Ascending aorta (tissue), 2 donors: ENCODE measurements around the gene ZNF346. TPM values are rescaled to one million over a fixed set of nuclear protein-coding genes. Genes with fewer than 3 reads are reported as not detected.
A peak's percentile ranks its signal among the peaks of the same experiment; 100 is the strongest.

Source experiments
- DNase-seq, 2 donors: peaks; one replicate each; pipeline ENCODE4 v3.0.0-alpha.2; 2019; ENCODE audit warnings: low spot score in 2 of 2
- H3K27ac ChIP-seq, 2 donors: fragments of 200-600 bp; sonication (generic); one replicate each; pipeline ENCODE4 v1.5.1; 2016 to 2017; ENCODE audit warnings: mild to moderate bottlenecking in 1 of 2
- H3K27me3 ChIP-seq: fragments of 200-600 bp; sonication (generic); one replicate; pipeline ENCODE4 v1.5.1; 2017
- H3K36me3 ChIP-seq, 2 donors: fragments of 200-600 bp; sonication (generic); one replicate each; pipeline ENCODE4 v1.5.1; 2016
- H3K4me1 ChIP-seq, 2 donors: fragments of 200-600 bp; sonication (generic); one replicate each; pipeline ENCODE4 v1.5.1; 2016 to 2017; ENCODE audit warnings: mild to moderate bottlenecking in 1 of 2
- H3K4me3 ChIP-seq, 2 donors: fragments of 200-600 bp; sonication (generic); one replicate each; pipeline ENCODE4 v1.5.1; 2016 to 2017; ENCODE audit warnings: mild to moderate bottlenecking in 1 of 2
- H3K9me3 ChIP-seq, 2 donors: fragments of 200-600 bp; sonication (generic); one replicate each; pipeline ENCODE4 v1.5.1; 2016
- CTCF ChIP-seq, 3 experiments: fragments of 200-600 bp in 2 of 3; fragments of 450-650 bp in 1 of 3; sonication (generic) in 2 of 3; IDR thresholded peaks; one replicate each; pipeline ENCODE4 v1.5.1; 2016 to 2019; ENCODE audit warnings: antibody characterized with exemption in 3 of 3, mild to moderate bottlenecking in 1 of 3, moderate library complexity in 1 of 3
- intact Hi-C: fragments of 100-400 bp; cut with DNase I; formaldehyde crosslinking; loops from one replicate; pipeline ENCODE4 v1.15.1; 2023
- total RNA-seq: library from RNA; depleted of rRNA; stranded (reverse); fragments of >200 nt; gene quantifications from one replicate; pipeline ENCODE4 v1.1.0, GENCODE V29; 2016

Gene ZNF346
- total RNA-seq, 1 donor from 2014 or later, result 30.5 TPM

- intact Hi-C loops, result no loop called here
- no peak overlapping the region for H3K27ac ChIP-seq
- peaks cover 0 to 3% of the 10 kb centered on the region in 2 donors for H3K4me1 ChIP-seq
- H3K9me3 ChIP-seq, result peaks cover 0 to 4% of the 10 kb centered on the region in 2 donors
- H3K36me3 ChIP-seq, result peaks cover 0 to 13% of the 10 kb centered on the region in 2 donors
- H3K4me3 ChIP-seq, result no peak overlapping the region
- H3K27me3 ChIP-seq, result no peaks in the 10 kb centered on the region
- DNase-seq, result no peak
- TF ChIP-seq CTCF (IDR thresholded peaks at IDR 0.05), result no peak
Measured at GRCh38 chr5:177035976-177036375, 13.5 kb downstream of the ZNF346 start.

GRCh38 chr5:177036443-177036842 is 13.9 kb downstream of the ZNF346 start:
- intact Hi-C loops, result no loop called here
- H3K36me3 ChIP-seq, result peaks cover 0 to 13% of the 10 kb centered on the region in 2 donors
- no peak for DNase-seq
- no peaks in the 10 kb centered on the region for H3K27me3 ChIP-seq
- peaks cover 3% of the 10 kb centered on the region in 2 donors for H3K4me1 ChIP-seq
- H3K4me3 ChIP-seq, result no peak overlapping the region
- TF ChIP-seq CTCF (IDR thresholded peaks at IDR 0.05), result no peak
- H3K9me3 ChIP-seq, result no peaks in the 10 kb centered on the region
- no peak overlapping the region for H3K27ac ChIP-seq

GRCh38 chr5:177036921-177037320 is 14.4 kb downstream of the ZNF346 start:
- H3K36me3 ChIP-seq, result peaks cover 2 to 17% of the 10 kb centered on the region in 2 donors
- no peak for TF ChIP-seq CTCF (IDR thresholded peaks at IDR 0.05)
- intact Hi-C loops, result no loop called here

GRCh38 chr5:177040814-177041420 is 18.4 kb downstream of the ZNF346 start:
- H3K36me3 ChIP-seq, result peaks cover 25 to 35% of the 10 kb centered on the region in 2 donors
- intact Hi-C loops, result no loop called here
- H3K27me3 ChIP-seq, result no peaks in the 10 kb centered on the region
- H3K27ac ChIP-seq, result peak overlapping the region in 1 of 2 donors; percentile 71
- TF ChIP-seq CTCF (IDR thresholded peaks at IDR 0.05), result no peak
- DNase-seq, result no peak
- no peak overlapping the region for H3K4me3 ChIP-seq
- H3K9me3 ChIP-seq, result no peaks in the 10 kb centered on the region
- H3K4me1 ChIP-seq, result peaks cover 3% of the 10 kb centered on the region in 2 donors

More at GRCh38 chr5:177036921-177037320, 14.4 kb downstream of the ZNF346 start:
- no peak overlapping the region for H3K27ac ChIP-seq
- H3K9me3 ChIP-seq, result no peaks in the 10 kb centered on the region
- H3K27me3 ChIP-seq, result no peaks in the 10 kb centered on the region
- H3K4me1 ChIP-seq, result peaks cover 3% of the 10 kb centered on the region in 2 donors
- no peak overlapping the region for H3K4me3 ChIP-seq
- DNase-seq, result no peak

- no peaks in the 10 kb centered on the region for H3K27me3 ChIP-seq
- TF ChIP-seq CTCF (IDR thresholded peaks at IDR 0.05), result no peak
- peaks cover 3% of the 10 kb centered on the region in 2 donors for H3K4me1 ChIP-seq
- DNase-seq, result no peak
- H3K4me3 ChIP-seq, result no peak overlapping the region
- H3K9me3 ChIP-seq, result no peaks in the 10 kb centered on the region
- H3K36me3 ChIP-seq, result peaks cover 25 to 35% of the 10 kb centered on the region in 2 donors
- intact Hi-C loops, result no loop called here
- H3K27ac ChIP-seq, result peak overlapping the region in 1 of 2 donors; percentile 71
Measured at GRCh38 chr5:177041936-177042335, 19.4 kb downstream of the ZNF346 start.
